Measurements from ENCODE around the gene EOGT. TPM values are rescaled to one million over a fixed set of nuclear protein-coding genes. Genes with fewer than 3 reads are reported as not detected.

EOGT gene
- total RNA-seq, 4 donors from 2014 or later, result 35.5 to 57.5 (median 41.5) TPM

DNA sequence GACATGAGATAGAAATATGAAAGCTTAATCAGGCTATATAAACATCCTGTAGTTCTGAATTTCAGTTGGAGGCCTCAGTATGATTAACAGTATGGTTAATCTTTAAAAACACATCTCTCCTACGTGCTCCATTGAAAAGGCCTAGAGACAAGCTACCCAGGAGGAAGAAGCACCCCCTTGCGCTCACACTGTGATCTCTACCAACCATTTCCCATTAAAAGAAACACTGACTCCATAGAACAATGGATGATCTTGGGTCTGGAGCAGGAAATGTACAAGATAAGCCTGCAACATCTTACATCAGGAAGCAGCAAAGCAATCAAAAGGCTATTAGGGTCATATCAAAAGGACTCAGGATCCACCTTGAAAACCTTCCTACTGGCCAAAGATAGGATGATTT is 3.4 kb upstream of the EOGT start:
- TF ChIP-seq, protein P1, sequence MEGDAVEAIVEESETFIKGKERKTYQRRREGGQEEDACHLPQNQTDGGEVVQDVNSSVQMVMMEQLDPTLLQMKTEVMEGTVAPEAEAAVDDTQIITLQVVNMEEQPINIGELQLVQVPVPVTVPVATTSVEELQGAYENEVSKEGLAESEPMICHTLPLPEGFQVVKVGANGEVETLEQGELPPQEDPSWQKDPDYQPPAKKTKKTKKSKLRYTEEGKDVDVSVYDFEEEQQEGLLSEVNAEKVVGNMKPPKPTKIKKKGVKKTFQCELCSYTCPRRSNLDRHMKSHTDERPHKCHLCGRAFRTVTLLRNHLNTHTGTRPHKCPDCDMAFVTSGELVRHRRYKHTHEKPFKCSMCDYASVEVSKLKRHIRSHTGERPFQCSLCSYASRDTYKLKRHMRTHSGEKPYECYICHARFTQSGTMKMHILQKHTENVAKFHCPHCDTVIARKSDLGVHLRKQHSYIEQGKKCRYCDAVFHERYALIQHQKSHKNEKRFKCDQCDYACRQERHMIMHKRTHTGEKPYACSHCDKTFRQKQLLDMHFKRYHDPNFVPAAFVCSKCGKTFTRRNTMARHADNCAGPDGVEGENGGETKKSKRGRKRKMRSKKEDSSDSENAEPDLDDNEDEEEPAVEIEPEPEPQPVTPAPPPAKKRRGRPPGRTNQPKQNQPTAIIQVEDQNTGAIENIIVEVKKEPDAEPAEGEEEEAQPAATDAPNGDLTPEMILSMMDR (IDR thresholded peaks at IDR 0.05; ENCODE audit: low read depth), result no peak

DNA sequence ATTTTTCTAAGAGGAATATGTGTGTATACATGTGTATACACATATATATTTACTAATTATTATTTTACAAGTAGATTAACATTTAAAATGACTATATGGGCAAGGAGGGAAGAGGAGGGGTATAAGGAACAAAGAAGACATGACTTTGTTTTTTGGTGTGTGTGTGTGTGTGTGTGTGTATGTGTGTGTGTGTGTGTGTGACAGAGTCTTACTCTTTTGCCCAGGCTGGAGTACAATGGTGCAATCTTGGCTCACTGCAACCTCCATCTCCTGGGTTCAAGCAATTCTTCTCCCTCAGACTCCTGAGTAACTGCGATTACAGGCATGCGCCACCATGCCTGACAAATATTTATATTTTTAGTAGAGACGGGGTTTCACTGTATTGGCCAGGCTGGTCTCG is 2.6 kb upstream of the EOGT start:
- TF ChIP-seq, protein P1 (IDR thresholded peaks at IDR 0.05; ENCODE audit: low read depth), result no peak

DNA sequence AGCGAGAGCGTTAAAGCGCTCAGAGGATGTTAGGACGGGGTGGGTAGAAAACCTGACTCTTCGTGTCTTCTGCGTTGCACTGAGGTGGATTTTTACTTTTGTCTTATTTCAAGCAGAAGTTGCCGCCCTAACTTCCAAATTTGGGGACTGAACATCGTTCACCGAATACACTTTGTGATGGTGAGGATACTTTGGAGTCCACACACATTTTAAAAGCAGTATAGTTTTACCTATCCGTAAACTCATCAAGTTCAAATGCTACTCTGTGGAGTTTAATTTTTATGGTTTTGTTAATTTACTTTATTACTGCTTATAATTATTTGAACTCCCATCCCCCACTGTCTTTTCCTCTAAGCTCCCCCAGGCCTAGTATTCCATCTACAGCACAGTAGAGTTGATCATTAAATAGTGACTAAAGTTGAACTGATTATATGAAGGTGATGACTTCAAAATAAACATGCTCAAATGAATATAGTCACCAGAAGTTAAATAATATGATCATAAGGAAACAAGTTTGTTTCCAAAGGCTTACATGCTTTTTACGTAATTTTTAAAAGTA is 617 bp upstream of the EOGT start:
- TF ChIP-seq, protein P1 (IDR thresholded peaks at IDR 0.05; ENCODE audit: low read depth), result no peak

GRCh38 chr3:69012800-69013252 is 658 bp downstream of the EOGT start:
- TF ChIP-seq, protein P1 (IDR thresholded peaks at IDR 0.05; ENCODE audit: low read depth), result no peak

DNA sequence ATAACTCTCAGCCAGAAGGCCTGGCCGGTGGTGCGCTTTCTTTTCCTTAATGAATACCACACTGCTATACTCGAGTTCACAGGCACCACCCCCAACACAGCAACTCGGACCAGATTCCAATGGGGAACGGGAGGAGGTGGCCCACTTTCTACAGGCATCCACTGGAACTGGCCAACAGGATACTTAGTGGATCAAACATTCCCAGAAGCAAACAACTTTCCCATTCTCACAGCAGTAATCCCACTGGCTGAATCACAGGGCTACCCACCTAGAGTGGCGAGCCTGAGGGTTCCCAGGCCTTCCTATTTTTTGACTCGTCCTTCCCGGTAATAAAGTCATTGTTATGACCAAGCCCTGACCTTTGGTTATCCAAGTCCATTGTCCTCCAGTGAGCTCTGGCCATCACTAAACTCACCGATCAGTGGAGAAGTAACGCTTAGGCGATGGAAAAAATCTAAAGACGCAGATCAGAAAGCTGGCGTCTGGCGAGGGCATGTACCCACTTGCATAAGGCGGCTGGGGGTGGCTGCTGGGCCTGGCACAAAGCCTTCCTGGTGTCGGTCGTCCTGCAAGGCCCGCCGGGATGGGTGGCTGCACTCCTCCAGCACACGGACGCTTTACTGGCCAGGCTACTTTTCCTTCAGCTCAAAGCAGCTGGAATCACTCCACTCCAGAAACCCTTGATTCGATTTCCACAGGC is 1.2 kb downstream of the EOGT start:
- TF ChIP-seq, protein P1 (IDR thresholded peaks at IDR 0.05; ENCODE audit: low read depth), result no peak

GRCh38 chr3:69011096-69011730 is 2.3 kb downstream of the EOGT start:
- TF ChIP-seq, protein P1 (IDR thresholded peaks at IDR 0.05; ENCODE audit: low read depth), result no peak

Measured in subcutaneous adipose tissue (tissue), 4 donors.